Hematopoietic multipotent progenitor cell treated with erythropoietin and hydrocortisone succinate and interleukin-3 and kit ligand, for 8 days (in vitro differentiated cells): ENCODE results near the gene THSD8.

Experiments used
- DNase-seq: peaks from one replicate; pipeline ENCODE4 v3.0.0-alpha.2; 2015

THSD8 gene

DNA sequence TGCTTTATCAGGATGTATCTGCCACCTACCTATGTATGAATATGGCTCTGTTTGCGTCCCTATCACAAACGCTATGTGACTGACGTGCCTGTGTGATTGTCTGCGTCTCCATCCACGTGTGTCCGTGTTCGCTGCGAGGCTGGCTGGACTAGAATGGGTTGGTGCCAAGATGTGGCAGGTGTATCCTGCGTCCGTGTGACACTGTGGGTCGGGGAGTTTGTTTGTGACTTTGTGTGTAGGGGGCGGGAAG is 19.8 kb upstream of the THSD8 start:
- no peak for DNase-seq

DNA sequence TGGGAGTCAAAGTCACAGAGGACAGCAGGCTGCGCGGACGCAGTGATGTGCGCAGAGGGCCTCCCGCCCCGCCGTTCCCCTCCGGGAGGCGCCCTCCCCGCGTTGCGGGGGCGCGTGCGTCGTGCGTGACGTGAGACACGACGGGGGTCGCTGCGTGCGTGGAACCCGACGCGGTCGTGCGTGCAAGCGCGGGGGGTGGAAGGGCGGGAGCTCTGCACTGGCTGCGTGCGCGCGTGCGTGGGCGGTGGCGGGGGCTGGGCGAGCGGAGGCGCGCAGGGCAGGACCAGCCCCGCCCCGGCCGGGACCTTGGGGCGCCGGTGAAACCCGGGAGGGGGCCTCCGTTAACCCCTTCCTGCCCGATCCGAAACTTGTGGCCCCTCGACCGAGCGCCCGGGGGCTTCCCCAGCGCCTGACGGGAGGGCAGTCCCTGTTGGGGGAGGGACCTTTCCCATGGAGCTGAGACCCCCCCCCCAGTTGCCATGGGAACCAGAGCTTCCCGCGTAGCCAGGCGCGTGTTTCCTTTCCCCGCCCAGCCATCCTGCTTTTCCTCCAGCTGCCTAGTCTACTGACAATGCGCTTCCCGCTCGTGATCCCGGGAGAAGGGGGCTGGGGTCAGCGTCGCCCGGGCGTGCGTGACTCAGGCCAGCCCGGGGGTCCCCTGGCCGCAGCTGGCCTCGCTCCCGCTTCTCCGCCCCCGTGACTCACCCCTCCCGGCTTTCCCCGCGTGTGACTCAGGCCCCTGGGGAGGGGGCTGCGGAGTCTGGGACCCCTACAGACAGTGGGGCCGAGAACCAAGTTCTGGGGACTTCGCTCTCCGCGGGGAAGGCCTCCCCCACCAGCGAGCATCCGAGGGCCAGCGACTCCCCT is 19.2 kb upstream of the THSD8 start:
- peak; percentile 75 for DNase-seq

DNA sequence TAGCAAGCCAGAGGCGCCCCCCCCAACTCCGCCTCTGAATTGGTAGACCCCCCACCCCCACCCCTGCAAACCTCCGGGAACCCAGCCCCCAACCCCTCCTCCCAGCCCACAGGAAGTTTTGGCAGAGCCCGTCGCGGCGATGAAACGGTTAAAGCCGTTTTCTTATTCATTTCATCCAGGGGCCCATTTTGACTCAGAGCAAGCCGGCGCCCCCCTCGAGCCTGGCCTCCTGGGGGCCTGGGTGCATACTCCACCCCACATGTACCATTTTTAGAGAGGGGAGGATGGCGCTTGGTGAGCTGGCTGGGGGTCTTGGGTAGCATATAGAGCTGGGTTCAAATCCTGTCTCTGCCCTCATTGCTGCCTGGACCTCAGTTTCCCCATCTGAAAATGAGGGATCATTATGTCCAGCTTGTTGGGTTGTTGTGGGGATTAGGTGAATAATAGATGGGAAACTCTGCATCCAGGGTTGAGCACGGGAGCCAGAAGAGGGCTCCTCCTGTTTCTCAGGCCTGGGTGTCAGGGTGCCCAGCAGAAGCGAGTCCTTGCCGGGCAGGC is 18.5 kb upstream of the THSD8 start:
- peak; percentile 24 for DNase-seq

DNA sequence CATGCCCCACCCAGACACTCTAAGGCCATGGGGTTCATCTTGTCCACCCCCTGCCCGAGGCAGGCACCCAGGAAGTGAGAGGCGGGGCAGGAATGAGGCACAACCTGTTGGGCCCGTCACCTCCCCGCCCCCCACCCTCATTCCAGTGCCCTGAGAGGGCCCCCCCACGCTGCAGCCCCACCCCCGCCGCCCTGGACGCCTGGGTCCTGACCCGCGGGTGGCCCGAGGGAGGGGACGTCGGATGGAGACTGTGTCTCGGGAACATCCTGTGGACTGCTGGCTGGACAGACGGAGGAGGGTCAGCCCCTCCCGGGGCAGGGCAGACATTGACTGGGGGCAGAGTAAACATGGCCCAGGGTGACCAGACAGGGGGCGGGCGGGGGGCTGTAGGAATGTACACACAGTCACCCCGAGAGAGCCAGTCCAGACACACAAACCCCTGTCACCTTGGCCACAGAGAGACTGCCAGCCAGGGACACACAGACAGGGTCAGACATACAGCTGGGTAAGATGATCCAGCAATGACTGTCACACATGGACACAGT is 17.9 kb upstream of the THSD8 start:
- DNase-seq = no peak

DNA sequence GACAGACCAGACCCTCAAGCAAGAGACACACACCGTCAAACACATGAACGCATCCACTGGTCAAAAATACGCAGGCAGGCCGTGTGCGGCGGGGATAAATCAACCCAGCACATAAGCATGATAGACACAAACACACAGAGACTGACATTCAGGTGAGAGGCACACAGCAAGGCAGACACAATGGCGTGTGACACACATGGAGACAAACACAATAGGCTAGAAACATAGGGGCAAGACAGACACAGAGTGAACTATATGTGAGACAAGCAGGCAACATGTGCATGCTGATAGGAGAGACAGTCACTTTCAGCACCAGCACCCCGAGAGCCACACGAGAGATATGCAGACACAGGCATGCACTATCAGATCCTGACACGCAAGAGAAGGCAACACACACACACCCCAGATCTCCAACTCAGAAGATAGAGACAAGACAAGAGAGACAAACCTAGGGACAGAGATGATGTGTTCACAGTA is 17.4 kb upstream of the THSD8 start:
- peak; percentile 98 for DNase-seq

DNA sequence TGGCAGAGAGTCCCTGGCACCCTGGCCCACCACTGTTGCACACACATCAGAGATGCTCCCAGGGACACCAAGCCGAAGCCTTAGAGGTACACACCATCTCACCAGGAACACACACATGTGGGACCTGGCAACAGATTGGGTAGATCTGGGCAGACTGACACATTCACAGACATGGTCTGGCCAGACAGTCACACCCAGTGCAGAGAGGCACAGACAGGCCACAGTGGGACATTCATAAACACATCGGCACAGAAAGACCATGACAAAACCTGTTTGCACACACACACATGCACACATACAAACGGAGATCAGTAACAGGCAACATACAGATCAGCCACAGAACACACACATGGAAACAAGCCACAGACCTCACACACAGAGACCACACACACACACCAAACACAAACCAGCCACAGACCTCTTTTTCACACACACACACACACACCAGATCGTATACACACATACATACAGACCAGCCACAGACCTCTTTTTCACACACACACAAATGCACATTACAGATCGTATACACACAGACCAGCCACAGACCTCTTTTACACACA is 16.9 kb upstream of the THSD8 start:
- DNase-seq = no peak

DNA sequence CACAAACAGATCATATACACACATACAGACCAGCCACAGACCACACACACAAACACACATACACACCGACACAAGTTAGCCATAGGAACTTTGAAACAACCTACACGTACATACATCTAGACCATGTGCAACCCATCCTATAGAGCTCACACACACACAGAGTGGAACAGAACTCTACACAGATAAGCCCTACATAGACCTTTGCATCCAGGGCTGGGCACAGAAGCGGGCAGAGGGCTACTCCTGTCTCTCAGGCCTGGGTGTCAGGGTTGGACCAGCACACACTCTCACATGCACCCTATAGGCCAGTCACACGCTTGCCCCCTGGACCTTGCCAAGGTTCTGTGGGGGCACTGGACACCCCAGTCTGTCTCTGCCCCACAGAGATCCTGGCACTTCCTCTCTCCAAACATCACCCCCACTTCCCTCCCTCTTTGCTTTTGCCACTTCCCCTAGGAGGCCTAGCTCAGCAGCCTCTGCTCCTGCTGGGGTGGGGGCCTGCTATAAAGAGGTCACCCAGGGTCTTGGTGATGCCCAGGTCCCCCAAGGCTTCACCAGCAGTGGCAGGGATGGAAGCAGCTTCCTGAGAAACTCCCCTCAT is 16.3 kb upstream of the THSD8 start:
- DNase-seq = peak; percentile 69

DNA sequence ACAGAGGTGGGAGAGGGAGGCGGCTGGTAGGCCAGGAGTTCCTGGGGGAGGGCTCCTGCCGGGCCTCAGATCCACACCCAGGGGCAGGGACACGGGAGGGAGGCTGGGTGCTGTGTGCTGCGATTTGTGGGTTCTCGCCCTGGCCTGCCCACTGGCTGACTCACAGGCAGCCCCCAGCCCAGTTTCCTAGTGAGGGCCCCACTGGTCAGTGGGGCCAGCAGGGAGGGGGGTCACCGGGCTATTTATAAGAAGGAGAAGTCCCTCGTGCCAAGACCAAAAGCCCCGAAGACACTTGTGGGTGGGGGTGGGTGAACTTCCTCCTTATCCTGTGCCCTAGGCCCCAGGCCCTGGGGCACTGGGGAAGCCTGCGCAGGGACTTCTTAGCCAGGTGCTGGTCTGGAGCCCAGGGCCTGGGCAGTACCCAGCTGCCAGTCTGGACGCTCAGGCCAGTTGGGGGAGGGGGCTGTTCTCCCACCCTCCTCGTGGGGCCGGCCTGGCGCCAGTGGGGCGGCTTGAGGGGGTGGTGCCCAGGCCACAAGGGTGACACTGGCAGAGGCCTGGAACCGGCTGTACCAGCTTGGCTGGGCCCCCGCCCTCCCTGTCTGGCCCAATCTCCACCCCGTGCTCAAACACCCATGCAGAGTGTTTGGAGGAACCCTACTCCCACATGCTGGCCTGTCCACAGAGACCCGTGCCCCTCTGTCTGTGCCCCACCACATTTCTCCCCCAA is 15.6 kb upstream of the THSD8 start:
- peak; percentile 62 for DNase-seq

DNA sequence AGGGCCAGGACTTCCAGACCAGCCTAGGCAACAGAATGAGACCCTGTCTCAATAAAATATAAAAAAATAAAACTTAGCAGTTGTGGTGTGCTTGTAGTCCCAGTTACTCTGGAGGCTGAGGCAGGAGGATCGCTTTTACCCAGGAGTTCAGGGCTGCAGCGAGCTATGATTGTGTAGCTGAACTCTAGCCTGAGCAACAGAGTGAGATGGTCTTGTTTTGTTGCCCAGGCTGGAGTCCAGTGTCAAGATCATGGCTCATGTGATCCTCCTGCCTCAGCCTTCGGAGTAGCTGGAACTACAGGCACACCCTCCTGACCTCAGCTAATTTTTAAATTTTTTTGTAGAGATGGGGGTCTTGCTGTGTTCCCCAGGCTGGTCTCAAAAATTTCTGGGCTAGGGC is 14.9 kb upstream of the THSD8 start:
- DNase-seq = peak; percentile 26

DNA sequence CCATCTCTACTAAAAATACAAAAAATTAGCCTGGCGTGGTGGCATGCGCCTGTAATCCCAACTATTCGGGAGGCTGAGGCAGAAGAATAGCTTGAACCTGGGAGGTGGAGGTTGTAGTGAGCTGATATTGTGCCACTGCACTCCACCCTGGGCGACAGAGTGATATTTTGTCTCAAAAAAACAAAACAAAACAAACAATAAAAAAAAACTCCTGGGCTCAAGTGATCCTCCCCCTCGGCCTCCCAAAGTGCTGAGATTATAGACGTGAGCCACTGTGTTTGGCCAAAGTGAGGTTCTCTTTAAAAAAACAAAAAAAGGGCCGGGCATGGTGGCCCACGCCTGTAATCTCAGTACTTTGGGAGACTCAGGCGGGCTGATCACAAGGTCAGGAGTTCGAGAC is 14.4 kb upstream of the THSD8 start:
- no peak for DNase-seq

DNA sequence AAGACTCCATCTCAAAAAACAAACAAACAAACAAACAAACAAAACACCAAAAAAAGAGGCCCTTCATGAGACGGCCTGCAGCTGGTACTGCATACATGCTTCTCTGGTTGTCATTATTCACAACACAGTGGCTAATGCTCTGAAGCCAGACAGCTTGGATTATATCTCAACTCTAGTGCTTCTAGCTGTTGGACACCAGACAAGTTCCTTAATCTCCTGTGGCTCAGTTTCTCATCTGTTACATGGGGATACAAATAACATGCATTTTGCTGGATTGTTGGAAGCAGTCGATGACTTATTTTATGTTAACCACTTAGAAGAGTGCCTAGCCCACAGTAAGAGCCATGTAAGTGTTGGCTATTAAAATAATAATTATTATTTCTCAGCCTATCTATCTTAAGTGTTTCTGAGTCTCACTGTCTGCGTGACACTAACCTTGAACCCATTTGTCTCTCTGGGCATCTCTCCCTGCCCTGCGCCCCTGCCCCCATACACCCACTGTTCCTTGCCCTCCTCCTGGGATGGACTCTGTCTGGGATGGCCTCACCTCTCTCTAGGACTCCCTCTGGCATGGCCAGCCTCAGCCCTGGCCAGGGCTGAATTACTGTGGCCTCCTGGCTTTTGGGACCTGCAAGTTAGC is 13.7 kb upstream of the THSD8 start:
- peak; percentile 65 for DNase-seq

DNA sequence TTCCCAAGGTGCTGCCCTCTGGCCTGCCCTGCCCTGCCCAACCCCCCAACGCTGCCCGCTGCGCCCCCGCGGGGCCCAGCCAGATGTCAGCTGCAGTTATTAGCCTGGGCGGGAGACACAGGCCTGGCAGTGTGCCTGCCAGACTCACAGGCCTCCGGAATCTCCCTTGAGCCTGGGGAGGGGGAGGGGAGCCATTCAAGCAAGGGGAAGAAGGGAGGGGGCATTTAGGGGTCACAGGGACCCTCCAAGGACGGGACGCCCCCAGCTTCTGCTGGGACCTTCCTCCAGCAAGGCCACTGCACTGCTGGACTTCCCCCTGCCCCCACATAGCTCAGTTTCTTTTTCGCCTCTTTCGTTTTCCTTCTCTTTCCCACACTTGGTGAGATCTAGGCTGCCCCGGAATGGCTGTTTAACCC is 13.2 kb upstream of the THSD8 start:
- DNase-seq = peak; percentile 93

DNA sequence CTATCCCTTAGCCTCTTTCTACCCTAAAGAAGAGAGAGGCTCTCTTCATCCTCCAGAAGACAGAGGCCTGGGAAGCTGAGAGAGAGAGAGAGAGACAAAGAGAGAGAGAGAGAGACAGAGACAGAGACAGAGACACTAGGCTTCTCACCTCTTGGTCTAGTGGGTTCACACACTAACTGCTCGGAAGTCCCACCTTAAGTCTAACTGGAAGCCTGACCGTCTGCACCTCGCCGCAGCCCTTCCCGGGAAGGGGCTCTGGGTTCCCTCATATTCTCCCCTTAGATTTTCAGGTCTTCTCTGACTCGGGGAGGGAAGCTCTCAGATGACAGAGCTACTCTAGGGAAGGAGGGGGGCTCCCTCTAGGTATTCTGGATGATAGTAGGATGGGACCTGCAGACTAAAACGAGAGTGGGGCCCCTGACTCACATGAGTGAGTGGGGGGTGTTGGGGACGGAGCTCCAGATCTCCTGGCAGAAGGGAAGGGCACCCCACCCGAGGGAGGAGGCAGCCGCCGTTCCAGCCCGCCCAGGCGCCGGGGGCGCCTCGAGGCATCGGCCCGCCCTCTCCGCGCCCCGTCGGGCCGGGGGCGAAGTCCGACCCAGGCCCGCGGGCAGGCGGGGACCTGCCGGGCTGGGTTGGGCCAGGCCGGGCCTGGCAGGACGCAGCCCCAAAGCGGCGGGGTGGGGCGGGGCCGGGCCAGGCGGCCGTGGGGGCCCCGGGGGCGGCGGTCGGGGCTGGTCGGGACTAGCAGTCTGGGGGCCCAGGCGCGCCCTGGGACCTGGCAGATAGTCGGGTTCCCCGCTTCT is 12.6 kb upstream of the THSD8 start:
- DNase-seq = peak; percentile 57

DNA sequence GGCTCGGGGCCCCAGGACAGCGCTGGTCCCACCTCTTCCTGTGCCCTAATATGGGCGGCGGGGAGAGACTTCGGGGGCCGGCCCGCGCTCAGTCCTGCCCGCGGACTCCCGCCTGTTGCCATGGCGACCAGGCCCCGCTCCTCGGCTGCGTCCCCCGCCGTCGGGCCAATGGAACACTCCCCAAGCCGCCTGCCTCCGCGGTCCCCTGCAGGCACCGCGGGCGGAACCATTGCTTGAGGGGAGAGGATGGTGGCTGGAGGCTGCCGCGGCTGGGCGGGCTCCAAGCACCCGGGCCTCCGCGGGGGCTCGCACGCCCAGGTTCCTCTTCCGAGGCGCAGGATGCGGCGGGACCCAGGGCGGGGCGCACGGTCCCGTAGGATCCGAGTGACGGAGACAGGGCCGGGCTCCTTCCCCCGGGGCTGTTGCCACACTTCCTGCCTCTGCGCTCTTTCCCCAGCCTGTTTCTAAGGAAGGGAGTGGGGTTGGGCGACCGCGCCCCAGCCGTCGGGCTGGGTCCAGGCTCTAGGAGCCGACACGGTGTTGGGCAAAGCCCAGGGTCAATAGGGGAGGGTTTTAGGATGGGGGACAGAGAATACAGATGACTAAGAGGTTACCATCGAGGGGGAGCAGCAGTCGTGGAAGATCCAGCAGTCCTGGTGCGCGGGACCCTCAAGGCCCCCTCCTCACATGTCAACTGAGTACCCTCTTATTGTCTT is 11.8 kb upstream of the THSD8 start:
- peak; percentile 98 for DNase-seq

DNA sequence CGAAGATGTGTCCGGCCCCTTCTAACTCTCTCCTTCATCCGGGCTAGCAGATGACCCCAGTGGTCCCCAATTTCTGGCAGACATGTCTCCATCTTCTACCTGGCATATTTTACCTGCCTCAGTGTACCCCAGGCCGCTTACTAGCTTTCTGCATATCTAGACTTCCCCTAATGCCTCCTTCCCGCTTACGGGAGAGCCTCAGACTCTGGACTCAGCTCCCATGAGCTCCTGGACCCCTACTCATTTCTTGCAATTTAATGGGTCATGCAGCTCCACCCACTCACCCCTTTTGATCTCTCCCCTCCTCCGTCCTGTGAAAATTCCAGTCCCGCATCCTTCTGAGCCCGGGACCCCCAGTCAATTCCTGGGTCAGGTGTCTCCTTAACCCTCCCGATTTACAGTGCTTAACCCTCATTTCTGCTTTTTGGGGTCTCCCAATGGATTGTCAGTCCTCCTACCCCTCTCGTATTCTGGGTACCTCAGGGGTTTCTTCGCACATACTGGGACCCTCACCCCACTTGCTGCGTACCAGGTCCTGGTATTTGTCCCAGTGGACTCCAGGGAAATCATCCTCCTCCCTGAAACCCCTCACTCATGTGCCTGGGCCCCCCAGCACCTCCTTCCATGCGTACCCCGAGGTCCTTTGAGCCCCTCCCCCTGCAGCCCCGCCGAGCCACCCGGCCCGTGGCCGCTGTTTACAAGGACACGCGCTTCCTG is 11.1 kb upstream of the THSD8 start:
- DNase-seq = peak; percentile 13

DNA sequence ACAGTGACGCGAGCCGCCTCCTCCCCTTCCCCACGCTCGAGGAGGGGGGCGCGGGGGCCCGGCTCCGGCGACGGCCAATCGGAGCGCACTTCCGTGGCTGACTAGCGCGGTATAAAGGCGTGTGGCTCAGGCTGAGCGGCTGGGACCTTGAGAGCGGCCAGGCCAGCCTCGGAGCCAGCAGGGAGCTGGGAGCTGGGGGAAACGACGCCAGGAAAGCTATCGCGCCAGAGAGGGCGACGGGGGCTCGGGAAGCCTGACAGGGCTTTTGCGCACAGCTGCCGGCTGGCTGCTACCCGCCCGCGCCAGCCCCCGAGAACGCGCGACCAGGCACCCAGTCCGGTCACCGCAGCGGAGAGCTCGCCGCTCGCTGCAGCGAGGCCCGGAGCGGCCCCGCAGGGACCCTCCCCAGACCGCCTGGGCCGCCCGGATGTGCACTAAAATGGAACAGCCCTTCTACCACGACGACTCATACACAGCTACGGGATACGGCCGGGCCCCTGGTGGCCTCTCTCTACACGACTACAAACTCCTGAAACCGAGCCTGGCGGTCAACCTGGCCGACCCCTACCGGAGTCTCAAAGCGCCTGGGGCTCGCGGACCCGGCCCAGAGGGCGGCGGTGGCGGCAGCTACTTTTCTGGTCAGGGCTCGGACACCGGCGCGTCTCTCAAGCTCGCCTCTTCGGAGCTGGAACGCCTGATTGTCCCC is 10.4 kb upstream of the THSD8 start, which contains the start of gene JUNB:
TSS of gene JUNB (plus strand) at position 142 of the 706 bp plus-strand sequence. CDS start at position 428, 286 bp downstream.
- DNase-seq = peak; percentile 96

DNA sequence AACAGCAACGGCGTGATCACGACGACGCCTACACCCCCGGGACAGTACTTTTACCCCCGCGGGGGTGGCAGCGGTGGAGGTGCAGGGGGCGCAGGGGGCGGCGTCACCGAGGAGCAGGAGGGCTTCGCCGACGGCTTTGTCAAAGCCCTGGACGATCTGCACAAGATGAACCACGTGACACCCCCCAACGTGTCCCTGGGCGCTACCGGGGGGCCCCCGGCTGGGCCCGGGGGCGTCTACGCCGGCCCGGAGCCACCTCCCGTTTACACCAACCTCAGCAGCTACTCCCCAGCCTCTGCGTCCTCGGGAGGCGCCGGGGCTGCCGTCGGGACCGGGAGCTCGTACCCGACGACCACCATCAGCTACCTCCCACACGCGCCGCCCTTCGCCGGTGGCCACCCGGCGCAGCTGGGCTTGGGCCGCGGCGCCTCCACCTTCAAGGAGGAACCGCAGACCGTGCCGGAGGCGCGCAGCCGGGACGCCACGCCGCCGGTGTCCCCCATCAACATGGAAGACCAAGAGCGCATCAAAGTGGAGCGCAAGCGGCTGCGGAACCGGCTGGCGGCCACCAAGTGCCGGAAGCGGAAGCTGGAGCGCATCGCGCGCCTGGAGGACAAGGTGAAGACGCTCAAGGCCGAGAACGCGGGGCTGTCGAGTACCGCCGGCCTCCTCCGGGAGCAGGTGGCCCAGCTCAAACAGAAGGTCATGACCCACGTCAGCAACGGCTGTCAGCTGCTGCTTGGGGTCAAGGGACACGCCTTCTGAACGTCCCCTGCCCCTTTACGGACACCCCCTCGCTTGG is 9.6 kb upstream of the THSD8 start:
- peak; percentile 75 for DNase-seq

DNA sequence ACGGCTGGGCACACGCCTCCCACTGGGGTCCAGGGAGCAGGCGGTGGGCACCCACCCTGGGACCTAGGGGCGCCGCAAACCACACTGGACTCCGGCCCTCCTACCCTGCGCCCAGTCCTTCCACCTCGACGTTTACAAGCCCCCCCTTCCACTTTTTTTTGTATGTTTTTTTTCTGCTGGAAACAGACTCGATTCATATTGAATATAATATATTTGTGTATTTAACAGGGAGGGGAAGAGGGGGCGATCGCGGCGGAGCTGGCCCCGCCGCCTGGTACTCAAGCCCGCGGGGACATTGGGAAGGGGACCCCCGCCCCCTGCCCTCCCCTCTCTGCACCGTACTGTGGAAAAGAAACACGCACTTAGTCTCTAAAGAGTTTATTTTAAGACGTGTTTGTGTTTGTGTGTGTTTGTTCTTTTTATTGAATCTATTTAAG is 9.0 kb upstream of the THSD8 start:
- no peak for DNase-seq
